MM.1S (cell line): ENCODE results near the gene MRPL48.
A peak's percentile ranks its signal among the peaks of the same experiment; 100 is the strongest.

Experiments used
- DNase-seq: peaks from one replicate; pipeline ENCODE4 v3.0.0-alpha.2; 2015
- H2AFZ ChIP-seq: fragments of 300-600 bp; sonication (generic); 2 replicates; pipeline ENCODE4 v1.6.0; 2016; ENCODE audit warnings: antibody characterized with exemption, low read length
- H3F3A ChIP-seq: fragments of 300-600 bp; sonication (generic); 2 replicates; pipeline ENCODE4 v1.6.1; 2016; ENCODE audit warnings: mild to moderate bottlenecking, antibody characterized with exemption, low read length, moderate library complexity, mixed read lengths; ENCODE audit not compliant: insufficient read depth
- H3K27ac ChIP-seq: fragments of 300-600 bp; sonication (generic); 2 replicates; pipeline ENCODE4 v1.5.1; 2016; ENCODE audit warnings: mild to moderate bottlenecking, low read length
- H3K27me3 ChIP-seq: fragments of 300-600 bp; sonication (generic); replicated peaks from 2 replicates; pipeline ENCODE4 v1.6.0; 2016; ENCODE audit warnings: low read length; ENCODE audit not compliant: insufficient read depth
- H3K36me3 ChIP-seq: fragments of 300-600 bp; sonication (generic); replicated peaks from 2 replicates; pipeline ENCODE4 v1.6.1; 2016; ENCODE audit warnings: mild to moderate bottlenecking, low read length, mixed read lengths; ENCODE audit not compliant: insufficient read depth
- H3K4me1 ChIP-seq: fragments of 300-600 bp; sonication (generic); 2 replicates; pipeline ENCODE4 v1.6.1; 2016; ENCODE audit warnings: low read length, mixed read lengths
- H3K4me2 ChIP-seq: fragments of 300-600 bp; sonication (generic); 2 replicates; pipeline ENCODE4 v1.6.0; 2016; ENCODE audit warnings: low read depth, low read length
- H3K4me3 ChIP-seq: fragments of 300-600 bp; sonication (generic); 2 replicates; pipeline ENCODE4 v1.5.1; 2016; ENCODE audit warnings: low read length, mixed read lengths
- H3K79me2 ChIP-seq: fragments of 300-600 bp; sonication (generic); 2 replicates; pipeline ENCODE4 v1.6.1; 2016; ENCODE audit warnings: mixed run types, low read length, mixed read lengths
- H3K9ac ChIP-seq: fragments of 300-600 bp; sonication (generic); 2 replicates; pipeline ENCODE4 v1.6.1; 2016; ENCODE audit warnings: low read length, mixed read lengths
- H3K9me2 ChIP-seq: fragments of 300-600 bp; sonication (generic); replicated peaks from 2 replicates; pipeline ENCODE4 v1.6.1; 2016; ENCODE audit warnings: mild to moderate bottlenecking, low read length, mixed read lengths; ENCODE audit not compliant: insufficient read depth
- H3K9me3 ChIP-seq: fragments of 300-600 bp; sonication (generic); replicated peaks from 2 replicates; pipeline ENCODE4 v1.6.1; 2016; ENCODE audit warnings: mild to moderate bottlenecking, low read length, mixed read lengths; ENCODE audit not compliant: insufficient read depth
- H4K20me1 ChIP-seq: fragments of 300-600 bp; sonication (generic); 2 replicates; pipeline ENCODE4 v1.6.1; 2016; ENCODE audit warnings: mild to moderate bottlenecking, low read length, moderate library complexity, mixed read lengths; ENCODE audit not compliant: insufficient read depth
- EZH2 ChIP-seq: fragments of 300-600 bp; sonication (generic); optimal IDR thresholded peaks from 2 replicates; pipeline ENCODE3; 2017; ENCODE audit warnings: low read depth, mild to moderate bottlenecking, antibody characterized with exemption, low read length, mixed read lengths
- EZH2phosphoT487 ChIP-seq: fragments of 300-600 bp; sonication (generic); IDR thresholded peaks from 2 replicates; pipeline ENCODE4 v1.6.1; 2018; ENCODE audit warnings: antibody characterized with exemption, low read length
- TF ChIP-seq, protein P1 (sequence below): fragments of 300-600 bp; sonication (generic); IDR thresholded peaks from 2 replicates; pipeline ENCODE4 v1.5.1; 2016; ENCODE audit warnings: antibody characterized with exemption, low read length, mixed read lengths

Gene MRPL48

GRCh38 chr11:73872749-73873357 is 85.2 kb downstream of the MRPL48 start:
- H3K36me3 ChIP-seq = 0 out of 2 replicates have a peak, but pooled peaks cover 5% of the 10 kb centered on the region
- TF ChIP-seq, protein P1, sequence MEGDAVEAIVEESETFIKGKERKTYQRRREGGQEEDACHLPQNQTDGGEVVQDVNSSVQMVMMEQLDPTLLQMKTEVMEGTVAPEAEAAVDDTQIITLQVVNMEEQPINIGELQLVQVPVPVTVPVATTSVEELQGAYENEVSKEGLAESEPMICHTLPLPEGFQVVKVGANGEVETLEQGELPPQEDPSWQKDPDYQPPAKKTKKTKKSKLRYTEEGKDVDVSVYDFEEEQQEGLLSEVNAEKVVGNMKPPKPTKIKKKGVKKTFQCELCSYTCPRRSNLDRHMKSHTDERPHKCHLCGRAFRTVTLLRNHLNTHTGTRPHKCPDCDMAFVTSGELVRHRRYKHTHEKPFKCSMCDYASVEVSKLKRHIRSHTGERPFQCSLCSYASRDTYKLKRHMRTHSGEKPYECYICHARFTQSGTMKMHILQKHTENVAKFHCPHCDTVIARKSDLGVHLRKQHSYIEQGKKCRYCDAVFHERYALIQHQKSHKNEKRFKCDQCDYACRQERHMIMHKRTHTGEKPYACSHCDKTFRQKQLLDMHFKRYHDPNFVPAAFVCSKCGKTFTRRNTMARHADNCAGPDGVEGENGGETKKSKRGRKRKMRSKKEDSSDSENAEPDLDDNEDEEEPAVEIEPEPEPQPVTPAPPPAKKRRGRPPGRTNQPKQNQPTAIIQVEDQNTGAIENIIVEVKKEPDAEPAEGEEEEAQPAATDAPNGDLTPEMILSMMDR = no peak
- no peak for TF ChIP-seq EZH2
- no peaks in the 10 kb centered on the region for H3K9me2 ChIP-seq
- H3K27ac ChIP-seq = no peak overlapping the region
- H4K20me1 ChIP-seq = no peaks in the 10 kb centered on the region
- no peak overlapping the region for H3K4me2 ChIP-seq
- no peaks in the 10 kb centered on the region for H3K27me3 ChIP-seq
- peaks cover 19% of the 10 kb centered on the region for H3K4me1 ChIP-seq
- no peak overlapping the region for H3K4me3 ChIP-seq
- no peaks in the 10 kb centered on the region for H3K9me3 ChIP-seq
- H3K79me2 ChIP-seq = peaks cover 44% of the 10 kb centered on the region
- no peak overlapping the region for H3K9ac ChIP-seq
- H3F3A ChIP-seq = peaks cover 19% of the 10 kb centered on the region
- H2AFZ ChIP-seq = no peak overlapping the region
- no peak for DNase-seq

DNA sequence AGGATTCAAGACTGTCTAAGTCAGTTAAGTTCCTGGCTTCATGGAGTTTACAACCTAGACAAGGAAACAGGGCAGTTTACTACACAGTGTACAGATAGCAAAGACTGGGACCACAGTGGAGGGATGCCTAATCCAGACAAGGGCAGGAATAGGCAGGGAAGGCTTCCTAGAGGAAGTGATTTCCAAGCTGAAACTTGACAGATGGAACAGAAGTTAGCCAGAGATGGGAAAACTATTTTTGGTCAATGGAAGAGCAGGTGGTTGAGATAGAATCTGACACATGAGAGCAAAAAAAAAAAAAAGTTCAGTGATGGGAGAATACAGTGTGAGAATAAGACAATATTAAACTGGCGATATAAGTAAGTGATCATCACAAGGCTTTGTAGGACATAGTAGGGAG is 87.7 kb downstream of the MRPL48 start:
- Histone ChIP-seq H3K9me2 (no peaks in the 10 kb centered on the region), H3K4me2 (peak overlapping the region; percentile 72), H3K9ac (peak overlapping the region; percentile 83; the same call in 1 of the 2 replicates), H4K20me1 (no peaks in the 10 kb centered on the region), H3K36me3 (0 out of 2 replicates have a peak, but pooled peaks cover 5% of the 10 kb centered on the region), H3K27me3 (no peaks in the 10 kb centered on the region), H3K79me2 (peaks cover 53% of the 10 kb centered on the region), H3K27ac (no peak overlapping the region), H3K4me1 (peaks cover 16% of the 10 kb centered on the region), H3K4me3 (peak overlapping the region; percentile 72), H2AFZ (no peak overlapping the region), H3F3A (peaks cover 7% of the 10 kb centered on the region), H3K9me3 (no peaks in the 10 kb centered on the region)
- no peak for DNase-seq
- no peak for TF ChIP-seq EZH2
- TF ChIP-seq, protein P1 = no peak
- no peak for TF ChIP-seq EZH2phosphoT487

DNA sequence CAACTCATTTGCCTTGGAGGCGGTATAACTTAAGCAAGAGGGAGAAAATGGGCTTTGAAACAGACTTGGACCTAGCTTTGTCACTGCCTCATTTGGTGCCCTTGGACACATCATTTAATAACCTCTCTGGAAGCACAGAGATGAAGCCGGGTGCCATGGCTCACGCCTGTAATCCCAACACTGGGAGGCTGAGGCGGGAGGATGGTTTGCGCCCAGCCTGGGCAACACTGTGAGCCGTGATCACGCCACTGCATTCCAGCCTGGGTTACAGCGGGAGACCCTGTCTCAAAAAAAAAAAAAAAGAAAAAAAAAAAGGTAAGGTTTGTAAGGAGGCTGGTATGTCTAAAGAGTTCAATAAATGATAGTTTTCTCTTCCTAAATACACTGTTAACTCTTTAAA is 88.2 kb downstream of the MRPL48 start:
- no peaks in the 10 kb centered on the region for H3K9me2 ChIP-seq
- TF ChIP-seq EZH2phosphoT487 (no peak), EZH2 (no peak)
- TF ChIP-seq, protein P1 = no peak
- DNase-seq = no peak
- H3K9me3 ChIP-seq = no peaks in the 10 kb centered on the region
- H3K9ac ChIP-seq = peak overlapping the region; percentile 83
- H3K27ac ChIP-seq = peak overlapping the region; percentile 79
- no peaks in the 10 kb centered on the region for H3K27me3 ChIP-seq
- no peaks in the 10 kb centered on the region for H4K20me1 ChIP-seq
- H3K4me3 ChIP-seq = peak overlapping the region; percentile 72
- peaks cover 16% of the 10 kb centered on the region for H3K4me1 ChIP-seq
- H3K79me2 ChIP-seq = peaks cover 53% of the 10 kb centered on the region
- H3F3A ChIP-seq = peaks cover 7% of the 10 kb centered on the region
- H3K4me2 ChIP-seq = peak overlapping the region; percentile 72
- H2AFZ ChIP-seq = peak overlapping the region; percentile 34; the same call in 1 of the 2 replicates
- 0 out of 2 replicates have a peak, but pooled peaks cover 5% of the 10 kb centered on the region for H3K36me3 ChIP-seq
